ENCODE results near the gene TBC1D21. TPM values are rescaled to one million over a fixed set of nuclear protein-coding genes. Genes with fewer than 3 reads are reported as not detected.

The TBC1D21 gene
- polyA plus RNA-seq, 1 donor from 2014 or later: not detected

DNA sequence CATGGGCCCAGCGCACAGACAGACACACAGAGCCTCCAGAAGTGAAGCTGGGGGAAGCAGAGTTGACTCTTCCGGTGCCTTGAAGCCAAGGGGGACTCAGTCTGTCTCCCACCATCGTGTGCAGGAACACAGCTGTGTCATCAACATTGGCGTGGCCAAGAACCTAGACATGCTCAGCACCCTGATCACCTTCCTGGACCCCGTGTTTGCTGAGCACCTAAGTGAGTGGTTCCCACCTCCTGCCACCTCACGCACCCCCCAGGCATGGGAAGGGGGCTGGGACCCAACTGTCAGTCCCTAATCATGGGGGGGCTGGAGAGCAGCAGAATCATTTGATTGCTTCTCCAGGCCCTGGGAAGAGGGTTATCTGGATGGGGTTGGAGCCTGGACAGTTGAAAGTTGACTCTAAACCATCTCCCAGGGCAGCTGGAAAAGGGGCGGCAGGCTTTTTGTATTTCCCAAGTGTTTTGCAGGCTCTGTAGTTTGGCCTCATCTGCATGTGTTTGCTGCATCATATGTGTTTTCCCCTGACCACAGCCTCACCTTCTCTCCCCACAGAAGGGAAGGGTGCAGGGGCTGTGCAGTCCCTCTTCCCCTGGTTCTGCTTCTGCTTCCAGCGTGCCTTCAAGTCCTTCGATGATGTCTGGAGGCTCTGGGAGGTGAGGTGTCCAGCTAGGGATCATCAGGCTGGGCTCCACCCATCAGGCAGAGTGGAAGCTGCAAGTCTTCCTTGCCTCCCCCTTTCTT, 12.8 kb downstream of the TBC1D21 start:
- Histone ChIP-seq H3K27ac (ENCODE audit: low read length) (no peak overlapping the region), H3K9me3 (ENCODE audit: low read length) (no peaks in the 10 kb centered on the region), H3K4me3 (ENCODE audit: low read length) (no peak overlapping the region), H4K20me1 (ENCODE audit: insufficient read depth) (no peaks in the 10 kb centered on the region), H3K27me3 (ENCODE audit: insufficient read depth, low read depth, low read length) (no peaks in the 10 kb centered on the region), H3K9me2 (ENCODE audit: insufficient read depth, low read length) (no peaks in the 10 kb centered on the region), H2AFZ (ENCODE audit: low read depth, low read length) (no peak overlapping the region), H3K4me2 (ENCODE audit: low read length) (no peak overlapping the region), H3K79me2 (replicated peaks; ENCODE audit: insufficient read depth, low read length) (no peaks in the 10 kb centered on the region), H3K9ac (ENCODE audit: low read length) (no peak overlapping the region), H3K36me3 (ENCODE audit: insufficient read depth, low read length) (no peaks in the 10 kb centered on the region), H3F3A (ENCODE audit: insufficient read depth, low read length, poor library complexity, severe bottlenecking) (no peaks in the 10 kb centered on the region)
- TF ChIP-seq MXI1 (conservative IDR thresholded peaks at IDR 0.05; ENCODE audit: poor library complexity, severe bottlenecking) (no peak), EP300 (conservative IDR thresholded peaks at IDR 0.05; ENCODE audit: poor library complexity, severe bottlenecking) (no peak), EZH2 (IDR thresholded peaks at IDR 0.05; ENCODE audit: borderline replicate concordance, insufficient read depth, low read length, poor library complexity, severe bottlenecking) (no peak), POLR2AphosphoS5 (IDR thresholded peaks at IDR 0.05) (no peak)

DNA sequence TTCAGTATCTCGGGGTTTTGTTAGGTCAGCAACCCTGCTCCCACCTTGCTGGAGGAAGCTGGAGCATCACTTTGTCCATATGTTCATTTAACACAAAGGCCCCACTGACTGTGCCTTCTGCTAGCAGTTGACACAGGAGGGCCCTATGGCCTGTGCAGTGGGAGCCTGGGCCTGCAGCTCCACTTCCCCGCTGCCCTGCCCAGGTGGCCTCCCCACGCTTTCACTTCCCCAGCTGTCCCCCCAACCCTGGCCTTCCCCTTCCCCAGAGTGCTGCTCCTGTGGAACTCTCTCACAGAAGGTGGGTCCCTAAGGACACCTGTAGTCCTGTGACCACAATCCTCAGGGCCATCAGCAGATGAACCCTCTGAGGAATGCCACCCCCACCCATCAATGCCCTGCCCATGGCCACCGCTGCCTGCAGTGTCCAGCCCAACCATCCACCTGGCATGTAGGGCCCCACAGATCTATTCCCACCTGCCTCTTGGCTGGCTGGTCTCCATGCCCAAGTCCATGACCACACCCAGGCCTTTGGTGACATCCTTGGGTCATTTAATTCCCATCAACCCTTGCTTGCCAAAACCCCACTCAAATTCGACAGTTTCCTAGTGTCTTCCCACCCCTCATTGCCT, 13.5 kb downstream of the TBC1D21 start:
- Histone ChIP-seq H3K9me2 (ENCODE audit: insufficient read depth, low read length) (no peaks in the 10 kb centered on the region), H3K9ac (ENCODE audit: low read length) (no peak overlapping the region), H3K27me3 (ENCODE audit: insufficient read depth, low read depth, low read length) (no peaks in the 10 kb centered on the region), H3K27ac (ENCODE audit: low read length) (no peak overlapping the region), H3K36me3 (ENCODE audit: insufficient read depth, low read length) (no peaks in the 10 kb centered on the region), H3K4me2 (ENCODE audit: low read length) (no peak overlapping the region), H4K20me1 (ENCODE audit: insufficient read depth) (no peaks in the 10 kb centered on the region), H2AFZ (ENCODE audit: low read depth, low read length) (no peak overlapping the region), H3K4me3 (ENCODE audit: low read length) (no peak overlapping the region), H3K79me2 (replicated peaks; ENCODE audit: insufficient read depth, low read length) (no peaks in the 10 kb centered on the region), H3K9me3 (ENCODE audit: low read length) (no peaks in the 10 kb centered on the region), H3F3A (ENCODE audit: insufficient read depth, low read length, poor library complexity, severe bottlenecking) (no peaks in the 10 kb centered on the region)
- TF ChIP-seq, protein P1, sequence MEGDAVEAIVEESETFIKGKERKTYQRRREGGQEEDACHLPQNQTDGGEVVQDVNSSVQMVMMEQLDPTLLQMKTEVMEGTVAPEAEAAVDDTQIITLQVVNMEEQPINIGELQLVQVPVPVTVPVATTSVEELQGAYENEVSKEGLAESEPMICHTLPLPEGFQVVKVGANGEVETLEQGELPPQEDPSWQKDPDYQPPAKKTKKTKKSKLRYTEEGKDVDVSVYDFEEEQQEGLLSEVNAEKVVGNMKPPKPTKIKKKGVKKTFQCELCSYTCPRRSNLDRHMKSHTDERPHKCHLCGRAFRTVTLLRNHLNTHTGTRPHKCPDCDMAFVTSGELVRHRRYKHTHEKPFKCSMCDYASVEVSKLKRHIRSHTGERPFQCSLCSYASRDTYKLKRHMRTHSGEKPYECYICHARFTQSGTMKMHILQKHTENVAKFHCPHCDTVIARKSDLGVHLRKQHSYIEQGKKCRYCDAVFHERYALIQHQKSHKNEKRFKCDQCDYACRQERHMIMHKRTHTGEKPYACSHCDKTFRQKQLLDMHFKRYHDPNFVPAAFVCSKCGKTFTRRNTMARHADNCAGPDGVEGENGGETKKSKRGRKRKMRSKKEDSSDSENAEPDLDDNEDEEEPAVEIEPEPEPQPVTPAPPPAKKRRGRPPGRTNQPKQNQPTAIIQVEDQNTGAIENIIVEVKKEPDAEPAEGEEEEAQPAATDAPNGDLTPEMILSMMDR (IDR thresholded peaks at IDR 0.05; ENCODE audit: poor library complexity, severe bottlenecking): no peak
- TF ChIP-seq REST (IDR thresholded peaks at IDR 0.05; ENCODE audit: borderline replicate concordance): no peak
- no peak for TF ChIP-seq EZH2 (IDR thresholded peaks at IDR 0.05; ENCODE audit: borderline replicate concordance, insufficient read depth, low read length, poor library complexity, severe bottlenecking)
- no peak for TF ChIP-seq SMC3 (conservative IDR thresholded peaks at IDR 0.05; ENCODE audit: poor library complexity)
- no peak for TF ChIP-seq POLR2AphosphoS5 (IDR thresholded peaks at IDR 0.05)
- no peak for TF ChIP-seq TAF1 (IDR thresholded peaks at IDR 0.05; ENCODE audit: low read depth)
- no peak for TF ChIP-seq RAD21 (conservative IDR thresholded peaks at IDR 0.05)
- no peak for TF ChIP-seq EP300 (conservative IDR thresholded peaks at IDR 0.05; ENCODE audit: poor library complexity, severe bottlenecking)

Data from neural cell (in vitro differentiated cells).